ENCODE data around the gene KIF21A.
"Not testable (repeated sequence)": the region's sequence is repeated elsewhere in the genome, so short reads cannot be mapped to it uniquely, and the experiment has no call there.

The KIF21A gene

DNA sequence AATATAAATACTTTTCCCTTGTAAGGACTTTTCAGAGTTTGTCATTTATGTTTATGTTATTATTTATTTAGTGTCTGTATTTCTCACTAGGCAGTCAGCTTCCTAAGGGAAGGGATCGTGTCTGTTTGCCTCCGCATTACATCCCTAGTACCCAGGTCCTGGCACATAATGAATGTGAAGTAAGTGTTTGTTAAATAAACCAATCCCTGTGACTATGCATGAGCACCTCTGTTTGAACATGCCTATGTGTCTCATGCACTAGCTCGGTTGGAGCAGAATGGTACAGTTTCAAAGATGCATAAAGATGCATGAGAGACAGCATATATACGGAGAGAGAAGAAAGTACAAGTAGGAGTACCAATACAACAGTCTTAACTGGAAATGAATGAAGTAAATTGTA, 99.3 kb downstream of the KIF21A start:
- DNase-seq = no peak

DNA sequence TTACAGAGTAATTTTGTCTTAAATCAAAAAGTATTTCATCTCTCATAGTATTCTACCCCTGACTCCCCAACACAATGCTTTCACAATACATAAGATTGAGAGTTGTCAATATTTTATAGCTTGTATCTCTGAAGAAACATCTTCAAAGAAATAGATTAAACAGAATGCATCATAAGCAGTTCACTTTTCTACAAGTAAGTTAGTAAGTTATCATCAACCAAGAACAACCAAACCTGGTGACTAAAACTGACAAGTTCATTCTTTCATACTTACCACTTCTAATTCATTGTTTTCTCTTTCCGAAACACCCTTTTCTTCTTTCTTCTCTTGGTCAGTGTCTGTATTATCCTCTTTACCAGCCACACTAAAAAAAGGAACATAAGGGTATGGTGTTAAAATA, 101.2 kb downstream of the KIF21A start:
- DNase-seq = no peak

DNA sequence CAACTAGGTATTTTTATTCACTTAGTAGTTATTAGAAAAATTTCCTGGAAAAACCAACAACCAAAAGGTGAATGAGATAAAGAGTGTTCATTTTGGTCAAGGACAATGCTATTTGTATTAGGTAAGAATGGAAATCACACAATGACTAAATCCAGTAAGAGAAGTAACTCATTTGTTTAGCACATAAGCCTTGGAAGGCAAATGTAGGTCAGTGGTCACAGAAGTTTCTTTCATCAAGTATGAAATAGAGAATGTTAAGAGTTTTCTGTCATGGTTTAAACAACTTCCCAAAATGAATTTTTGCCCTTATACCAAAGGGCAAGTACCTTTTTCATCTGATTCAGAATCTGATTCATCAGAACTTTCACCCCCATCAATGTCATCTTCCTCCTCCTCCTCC, 101.7 kb downstream of the KIF21A start:
- DNase-seq = no peak

DNA sequence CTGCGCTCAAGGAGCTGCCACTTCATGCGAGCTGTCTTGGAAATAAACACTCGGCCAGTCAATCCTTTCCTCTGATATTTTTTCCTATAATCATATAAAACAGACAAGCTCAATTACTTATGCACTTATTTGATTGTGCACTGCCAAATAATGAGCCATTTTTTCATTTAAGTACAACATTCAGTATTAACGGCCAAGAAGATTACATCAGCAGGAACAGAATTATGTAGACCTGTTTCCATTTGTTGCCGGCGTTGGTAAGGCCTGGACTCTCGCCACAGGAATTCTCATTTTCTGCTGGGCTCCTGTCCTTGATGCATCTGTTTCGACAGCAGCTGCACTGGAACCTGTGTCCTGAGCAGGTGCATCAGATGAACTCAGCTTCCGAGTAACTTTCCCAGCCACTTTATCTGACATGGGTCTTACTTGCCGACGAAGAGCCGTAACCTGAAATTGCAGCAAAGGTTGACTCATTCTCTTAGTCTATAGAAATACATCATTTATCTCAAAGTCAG, 110.2 kb downstream of the KIF21A start:
- no peak for DNase-seq

DNA sequence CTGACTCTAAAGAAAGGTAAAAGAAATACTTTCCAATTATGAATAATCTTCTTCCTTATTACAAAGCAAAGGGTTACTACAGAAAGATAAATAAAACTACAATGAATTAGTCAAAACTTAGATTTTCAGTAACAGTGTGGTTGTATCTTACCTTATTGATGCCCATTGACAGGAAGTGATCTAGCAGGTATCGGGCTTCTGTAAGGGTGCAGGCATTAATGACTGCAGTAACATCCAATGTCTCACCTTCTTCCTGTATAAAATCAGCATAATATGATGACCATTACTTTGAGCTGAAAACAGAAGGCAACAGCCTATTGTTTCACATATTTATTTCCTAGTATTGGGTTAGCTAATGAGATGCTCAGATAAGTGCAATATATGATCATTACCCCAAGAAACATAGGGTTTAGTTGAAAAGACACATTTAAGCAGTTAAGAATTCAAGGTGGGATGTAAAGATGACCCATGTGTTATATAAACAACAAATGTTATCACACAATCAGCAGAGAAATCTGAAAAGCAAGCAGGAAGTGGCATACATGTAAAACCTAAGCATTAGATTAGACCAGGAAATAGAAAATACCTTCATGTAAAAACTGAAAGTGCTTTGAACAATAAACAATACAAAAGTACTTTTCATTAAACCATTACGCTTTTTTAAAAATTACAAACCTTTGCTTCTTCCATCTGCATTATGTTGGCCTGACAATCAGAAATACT, 111.2 kb downstream of the KIF21A start:
- DNase-seq = no peak

DNA sequence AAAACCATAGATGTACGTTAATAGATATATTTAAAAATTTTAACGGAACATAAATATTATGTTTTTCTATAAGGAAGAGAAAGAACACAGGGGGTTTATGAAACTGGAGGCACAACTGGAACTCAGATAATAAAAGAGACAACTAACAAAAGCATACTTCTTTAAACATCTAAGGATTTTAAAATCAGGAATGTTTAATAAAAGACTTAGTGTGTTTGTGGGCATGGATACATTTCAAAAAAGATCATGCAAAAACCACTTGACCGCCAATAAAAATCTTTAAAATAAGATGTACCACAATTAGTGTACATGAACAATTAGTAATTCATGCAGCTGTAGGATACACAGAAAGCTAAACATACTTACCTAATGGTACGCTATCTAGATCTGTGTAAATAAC, 113.0 kb downstream of the KIF21A start:
- no peak for DNase-seq

DNA sequence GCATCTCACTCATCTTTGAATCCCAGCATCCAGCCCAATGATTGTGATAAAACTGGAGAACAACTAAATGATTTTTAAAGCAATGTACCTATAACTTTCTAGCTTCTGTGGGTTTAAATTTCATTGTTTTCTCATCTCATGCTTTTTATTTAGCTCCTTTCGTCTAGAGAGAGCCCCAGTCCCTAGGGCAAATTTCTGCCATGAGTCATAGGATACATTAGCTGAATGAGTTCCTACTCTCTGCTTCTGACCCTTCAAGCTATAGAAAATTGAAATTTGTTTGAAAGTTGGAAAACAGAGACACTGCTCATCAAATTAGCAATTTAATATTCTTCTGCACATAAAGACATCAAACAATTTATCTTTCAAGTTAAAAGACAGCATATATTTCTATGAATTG, 113.9 kb downstream of the KIF21A start:
- DNase-seq = no peak

DNA sequence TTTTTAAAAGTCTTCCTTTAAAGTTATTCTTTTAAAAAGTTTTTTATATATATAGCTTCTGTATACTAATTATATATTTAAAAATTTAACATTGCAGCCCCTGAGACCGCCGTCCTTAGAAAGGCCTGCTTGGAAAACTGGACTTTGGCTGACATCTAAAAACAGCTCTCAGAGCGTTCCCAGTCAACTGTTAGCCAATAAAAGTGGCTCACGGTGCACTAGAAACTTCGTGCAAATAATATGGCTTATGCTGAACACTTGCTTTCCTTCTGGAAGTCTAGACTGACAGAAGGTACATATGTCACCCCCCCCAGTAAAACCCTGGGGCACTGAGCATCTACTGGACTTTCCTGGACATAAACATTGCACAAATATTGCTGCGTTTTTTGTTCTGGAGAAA, 115.0 kb downstream of the KIF21A start:
- no peak for DNase-seq

DNA sequence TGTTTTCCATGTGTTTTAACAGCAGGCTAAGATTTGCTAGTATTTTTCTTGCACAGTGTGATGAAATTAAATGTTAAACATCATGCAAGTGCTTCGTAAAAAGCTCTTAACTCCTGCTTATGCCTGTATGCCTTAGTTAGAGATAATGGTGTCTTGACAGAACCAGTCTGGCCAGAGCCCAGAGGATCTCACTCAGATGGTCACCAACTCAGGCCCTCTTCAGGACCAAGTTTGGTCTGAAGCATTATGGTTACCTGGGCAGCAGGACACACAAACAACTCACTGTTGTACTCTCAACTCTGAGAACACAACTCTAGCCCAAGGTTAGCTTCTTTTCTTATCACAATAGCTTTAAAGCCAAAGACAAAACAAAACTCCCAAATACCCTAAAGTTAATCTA, 115.4 kb downstream of the KIF21A start:
- DNase-seq = no peak

DNA sequence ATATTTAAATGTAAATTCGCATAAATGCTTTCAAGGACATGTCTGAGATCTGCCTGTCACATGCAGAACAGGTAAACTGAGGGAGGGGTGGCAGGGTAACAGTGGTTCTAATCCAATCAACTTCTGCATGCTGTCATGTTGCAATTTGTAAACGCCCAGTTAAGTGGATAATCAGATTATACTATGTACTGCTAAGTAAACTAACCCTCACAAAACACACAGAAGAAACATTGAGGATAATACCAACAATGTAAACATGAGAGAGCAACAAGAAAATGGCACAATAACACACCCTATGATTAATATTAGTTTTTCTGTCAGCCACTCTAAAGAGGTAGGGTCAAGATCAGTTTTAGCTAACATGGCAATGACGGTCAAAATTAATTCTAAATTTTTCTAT, 123.7 kb downstream of the KIF21A start:
- DNase-seq = no peak

DNA sequence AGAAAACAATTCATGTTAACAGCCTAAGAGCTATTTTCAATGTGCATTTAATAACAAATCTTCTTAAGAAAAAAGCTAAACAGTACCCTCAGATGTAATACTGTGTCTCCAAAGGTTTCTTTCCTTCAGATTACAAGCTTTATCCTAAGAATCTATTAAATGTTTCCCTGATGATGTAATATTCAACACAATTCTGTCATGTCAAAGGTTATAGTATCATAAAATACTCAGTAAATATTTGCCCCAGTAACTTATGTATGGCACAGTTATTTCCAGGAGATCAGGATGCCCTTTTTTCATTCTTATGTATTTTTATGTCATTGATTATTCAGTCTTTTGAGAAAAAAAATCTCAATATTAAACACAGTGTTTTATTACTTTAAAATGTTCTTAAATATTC, 128.4 kb downstream of the KIF21A start:
- DNase-seq = no peak

DNA sequence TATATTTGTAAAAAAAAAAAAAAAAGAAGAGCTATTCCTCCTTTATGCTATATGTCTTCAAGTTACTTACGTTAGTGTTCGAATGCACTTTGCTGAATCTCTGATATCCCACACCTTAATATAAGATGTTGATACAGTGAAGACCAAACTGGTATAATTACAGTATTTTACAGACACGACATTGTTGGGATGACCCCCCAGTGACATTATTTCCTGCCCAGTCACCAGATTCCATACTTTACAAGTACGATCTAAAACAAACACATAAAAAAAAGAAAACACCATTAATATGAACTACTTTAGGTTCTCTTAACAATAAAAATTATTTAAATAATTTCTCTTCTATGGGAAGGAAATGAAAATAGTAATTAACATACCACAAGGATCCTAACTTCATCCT, 133.4 kb downstream of the KIF21A start:
- no peak for DNase-seq

DNA sequence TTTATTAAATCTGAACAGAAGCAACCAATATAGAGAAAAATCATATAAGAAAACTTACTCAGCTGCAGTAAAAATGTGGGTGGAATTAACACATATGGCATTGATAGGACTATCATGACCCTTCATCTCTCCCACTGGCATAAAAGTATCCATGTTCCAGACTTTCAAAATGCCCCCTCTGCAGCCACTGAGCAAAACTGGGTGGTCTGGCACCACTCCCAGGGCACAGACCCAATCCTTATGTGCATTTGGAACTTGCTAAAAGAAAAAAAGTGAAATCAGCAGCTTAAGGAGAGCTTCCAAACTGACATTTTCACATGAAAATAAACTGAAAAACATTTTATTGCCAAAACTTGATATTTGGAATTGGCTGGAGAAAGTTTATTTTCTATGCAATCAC, 141.5 kb downstream of the KIF21A start:
- no peak for DNase-seq

DNA sequence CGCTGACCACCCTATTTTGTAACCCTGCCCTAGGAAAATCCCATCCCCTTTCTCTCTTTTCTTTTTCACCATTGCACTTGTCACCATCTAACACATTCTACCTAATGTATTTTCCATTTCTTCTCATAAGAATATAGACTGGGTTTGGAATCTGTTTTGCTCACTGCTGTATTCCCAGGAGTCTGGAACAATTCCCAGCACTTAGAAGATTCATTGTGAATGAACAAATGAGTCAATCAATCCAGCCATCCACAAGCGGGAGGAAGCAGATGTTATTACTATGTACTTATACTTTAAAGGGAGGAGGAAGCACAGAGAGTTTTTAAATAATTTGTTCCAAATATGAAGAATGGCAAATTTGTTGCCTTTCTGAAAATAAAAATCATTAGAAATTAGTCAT, 142.1 kb downstream of the KIF21A start:
- no peak for DNase-seq

DNA sequence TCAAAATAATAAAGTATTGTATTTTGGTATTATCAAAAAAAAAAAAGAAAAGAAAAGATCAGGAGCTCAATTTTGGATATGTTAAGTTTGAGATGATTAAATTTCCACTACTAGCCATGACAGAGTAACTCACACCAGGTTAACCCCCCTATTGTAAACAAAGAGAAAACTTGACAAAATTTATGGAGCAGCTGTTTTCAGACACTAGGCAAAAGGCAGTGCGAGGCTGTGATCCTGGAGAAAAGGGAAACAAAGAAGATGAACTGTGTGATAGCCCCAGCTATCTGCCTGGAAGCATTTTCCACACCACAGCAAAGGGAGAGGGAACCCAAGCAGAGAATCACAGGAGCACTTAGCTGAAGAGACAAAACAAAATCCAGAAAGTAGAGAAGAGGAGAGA, 145.0 kb downstream of the KIF21A start:
- DNase-seq = no peak

DNA sequence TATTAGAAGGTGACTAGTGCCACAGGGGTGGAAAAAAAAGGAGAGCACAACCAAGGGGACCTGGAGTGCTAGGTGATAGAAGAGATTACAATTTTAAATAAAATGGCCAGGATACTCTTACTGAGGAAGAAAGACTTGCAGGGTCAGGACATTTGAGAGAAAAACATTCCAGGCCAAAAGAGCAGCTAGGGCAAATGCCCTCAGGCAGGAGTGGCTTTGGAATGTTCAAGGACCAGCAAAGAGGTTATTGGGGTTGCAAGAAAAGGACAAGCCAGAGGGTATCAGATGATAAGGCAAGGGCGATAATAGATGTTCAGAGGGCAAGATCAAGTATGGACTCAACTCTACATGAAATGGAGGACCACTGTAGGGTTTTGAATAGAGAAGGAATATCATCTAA, 146.4 kb downstream of the KIF21A start:
- no peak for DNase-seq

DNA sequence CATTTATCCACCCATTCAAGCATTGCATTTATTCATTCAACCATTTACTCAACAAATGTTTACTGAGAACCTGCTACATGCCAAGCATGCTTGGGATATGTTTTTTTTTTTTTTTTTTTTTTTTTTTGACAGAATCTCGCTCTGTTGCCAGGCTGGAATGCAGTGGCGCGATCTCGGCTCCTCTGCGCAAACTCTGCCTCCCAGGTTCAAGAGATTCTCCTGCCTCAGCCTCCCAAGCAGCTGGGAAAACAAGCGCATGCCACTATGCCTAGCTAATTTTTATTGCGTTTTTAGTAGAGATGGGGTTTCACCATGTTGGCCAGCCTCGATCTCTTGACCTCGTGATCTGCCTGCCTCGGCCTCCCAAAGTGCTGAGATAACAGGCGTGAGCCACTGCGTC, 147.3 kb downstream of the KIF21A start:
- not testable (repeated sequence) for DNase-seq

DNA sequence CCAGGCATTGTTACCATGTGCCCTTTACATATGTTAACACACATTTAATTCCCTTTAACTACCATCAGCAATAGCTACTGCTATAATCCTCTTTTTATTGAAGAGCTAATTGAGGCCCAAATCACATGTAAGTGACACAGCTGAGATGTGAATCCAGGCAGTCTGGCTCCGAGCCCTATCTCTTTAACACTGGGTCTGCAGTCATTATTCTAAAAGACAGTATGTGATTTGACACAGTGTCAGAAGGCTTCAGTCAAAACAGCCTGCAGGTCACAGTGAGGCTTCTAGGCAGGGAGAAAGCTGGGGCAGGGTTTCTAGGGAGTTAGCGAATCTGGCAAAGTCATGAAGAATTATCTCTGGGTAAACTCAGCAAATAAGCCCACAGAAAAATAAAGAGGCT, 148.2 kb downstream of the KIF21A start:
- no peak for DNase-seq

DNA sequence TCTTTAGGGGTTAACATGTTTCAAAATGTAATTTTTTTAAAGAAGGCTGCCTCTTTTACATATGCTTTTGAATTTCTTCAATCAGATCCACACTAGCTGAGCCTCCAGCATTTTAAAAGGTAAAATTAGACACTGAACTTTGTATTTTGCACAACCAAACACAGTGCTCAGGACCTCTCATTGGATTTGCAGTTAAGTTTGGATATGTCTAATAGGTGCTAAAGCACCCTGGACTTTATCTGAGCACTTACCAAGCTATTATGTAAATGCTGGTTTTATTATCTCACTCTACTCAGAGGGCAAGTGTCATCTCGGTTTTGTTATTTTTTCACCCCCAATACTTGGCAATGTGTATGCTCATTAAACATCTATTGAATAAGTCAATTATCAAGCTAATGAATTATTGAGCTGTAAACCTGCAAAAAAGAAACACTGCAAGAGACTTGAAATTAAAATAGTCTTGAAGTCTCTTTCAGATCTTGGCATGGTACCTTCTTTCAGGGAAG, 150.7 kb downstream of the KIF21A start:
- no peak for DNase-seq

DNA sequence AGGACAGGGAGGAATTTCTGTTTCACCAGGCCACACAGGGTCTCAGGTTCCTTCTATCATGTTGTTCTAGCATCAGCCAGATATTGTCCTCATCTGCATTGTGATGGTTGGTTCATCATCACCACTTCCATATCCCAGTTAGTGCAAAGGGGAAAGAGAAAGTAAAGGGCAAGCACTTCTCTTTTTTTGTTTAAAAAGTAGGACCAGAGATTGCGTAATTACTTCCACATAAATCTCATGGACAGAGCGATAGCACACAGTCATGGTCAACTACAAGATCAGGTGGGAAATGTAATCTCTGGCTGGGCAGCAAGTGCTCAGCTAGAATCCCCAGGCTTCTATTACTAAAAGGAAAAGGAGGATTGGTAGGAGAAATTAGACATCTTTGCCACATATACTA, 155.1 kb downstream of the KIF21A start:
- no peak for DNase-seq

DNA sequence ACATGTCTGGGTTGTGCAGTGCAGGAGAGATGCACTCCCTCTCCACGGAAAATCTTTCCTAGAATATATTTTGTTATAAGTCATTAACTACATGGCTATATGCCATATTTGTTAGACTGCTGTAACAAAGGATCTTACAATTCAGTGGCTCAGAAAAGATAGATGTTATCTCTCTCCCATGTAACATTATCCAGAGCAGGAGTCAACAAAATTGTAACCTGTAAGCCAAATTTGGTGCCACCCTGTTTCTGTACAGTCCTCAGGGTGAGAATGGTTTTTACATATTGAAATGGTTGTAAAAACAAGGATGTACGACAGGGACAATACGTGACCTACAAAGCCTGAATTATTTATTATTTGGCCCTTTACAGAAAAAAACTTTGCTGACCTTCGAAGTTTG, 155.5 kb downstream of the KIF21A start:
- no peak for DNase-seq

DNA sequence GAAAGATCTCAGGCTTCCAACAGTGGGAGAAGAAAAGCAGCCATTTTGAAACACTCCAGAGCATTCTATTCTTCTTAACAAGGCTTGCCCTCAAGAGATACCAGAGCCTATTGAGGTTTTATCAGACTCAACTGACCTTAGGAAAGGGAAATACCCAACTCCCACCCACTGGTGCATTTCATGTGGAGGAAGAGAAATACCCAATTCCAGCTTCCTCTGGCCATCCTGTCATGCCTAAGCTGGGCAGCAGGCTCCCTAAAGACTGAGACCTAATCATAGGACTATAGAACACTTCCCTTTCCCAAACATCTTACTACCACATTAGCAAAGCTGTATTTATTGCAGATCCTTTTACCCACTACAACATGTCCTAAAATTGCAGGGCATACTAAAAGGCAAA, 164.5 kb downstream of the KIF21A start:
- DNase-seq = no peak

DNA sequence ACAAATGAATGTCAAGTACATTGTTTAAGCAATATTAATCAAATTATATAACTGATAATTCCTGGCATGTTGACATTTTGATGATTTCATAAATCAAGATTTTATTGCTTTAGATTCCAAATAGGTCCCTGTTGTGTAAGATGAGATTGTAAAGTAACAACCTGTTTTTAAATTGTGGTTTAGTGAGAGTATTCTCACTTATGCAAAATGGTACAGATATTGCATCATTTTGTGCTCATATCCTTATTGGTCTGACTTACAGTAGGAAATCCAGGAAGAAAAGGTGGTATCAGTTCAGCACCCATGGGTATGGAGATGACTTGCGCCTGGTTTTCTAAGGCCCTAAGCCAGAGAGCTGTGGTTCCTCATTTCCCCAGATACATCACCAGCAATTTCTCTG, 165.5 kb downstream of the KIF21A start:
- no peak for DNase-seq

DNA sequence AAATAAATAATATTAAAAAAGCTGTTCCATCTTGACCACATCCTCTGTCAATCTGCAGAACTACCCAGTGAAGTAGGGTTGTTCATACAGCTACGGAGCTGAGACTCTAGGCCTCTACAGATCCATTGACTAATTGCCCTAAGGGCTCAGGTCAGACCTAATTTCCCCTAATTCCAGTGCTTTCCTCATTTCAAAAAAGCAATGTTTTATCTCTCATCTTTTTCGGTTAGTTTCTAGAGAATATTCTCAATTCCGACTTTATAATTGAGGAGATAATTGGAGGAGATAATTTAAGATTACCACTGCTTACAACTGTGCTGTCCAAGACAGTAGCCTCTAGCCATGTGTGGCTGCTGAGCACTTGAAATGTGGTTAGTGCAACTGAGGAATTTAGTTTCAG, 167.1 kb downstream of the KIF21A start:
- DNase-seq = no peak

All from stimulated activated CD4-positive, alpha-beta T cell treated with anti-CD3 and anti-CD28 coated beads, Interleukin-1b, Interleukin-23, amount 100 ng/mL, for 48 hours (primary cell).